NCI-H187 (cell line): ENCODE results near the gene TTC22.
"Not testable (repeated sequence)": the region's sequence is repeated elsewhere in the genome, so short reads cannot be mapped to it uniquely, and the experiment has no call there.

Experiments
- DNase-seq, 2 experiments: peaks; one replicate each; lab custom pipeline; 2025; lab: John Stamatoyannopoulos, UW

TTC22 gene

DNA sequence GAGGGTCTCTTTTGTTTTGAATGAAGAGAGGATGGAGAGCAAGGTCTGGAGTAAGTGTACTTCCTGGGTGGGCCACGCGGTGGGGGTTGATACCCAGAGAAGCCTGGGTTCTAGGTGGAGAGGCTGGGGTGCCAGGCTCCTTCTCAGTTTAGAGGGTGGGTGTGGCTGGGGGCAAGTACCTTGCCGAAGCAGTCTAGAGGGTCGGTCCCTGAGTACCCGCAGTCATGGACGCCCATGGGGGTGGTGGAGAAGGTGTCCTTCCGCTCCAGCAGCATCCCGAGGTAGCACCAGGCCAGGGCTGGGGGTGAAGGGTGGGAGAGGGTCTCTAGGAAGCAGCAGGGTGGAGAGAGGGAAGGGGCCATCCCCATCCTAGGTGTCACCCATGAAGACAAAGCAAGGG lies 14.3 kb downstream of the TTC22 start:
- no peak for DNase-seq

DNA sequence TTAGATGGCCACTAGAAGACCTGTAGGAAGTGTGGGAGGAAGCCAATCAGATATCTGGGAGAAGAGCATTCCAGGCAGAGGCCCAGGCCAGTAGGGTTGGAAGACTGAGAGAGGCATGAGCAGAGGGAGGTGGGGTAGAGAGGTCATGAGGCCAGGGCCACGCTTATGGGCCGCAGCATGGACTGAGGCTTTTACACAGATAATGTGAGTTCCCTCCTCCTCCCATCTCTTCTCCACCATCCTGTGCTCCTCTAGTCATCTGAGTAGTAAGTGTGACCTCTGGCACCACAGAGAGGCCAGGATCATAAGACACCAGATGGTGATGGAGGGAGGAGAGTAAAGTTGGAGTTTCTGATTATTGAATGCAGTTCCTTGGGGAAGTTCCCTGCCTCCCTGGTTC lies 17.1 kb downstream of the TTC22 start:
- no peak for DNase-seq

DNA sequence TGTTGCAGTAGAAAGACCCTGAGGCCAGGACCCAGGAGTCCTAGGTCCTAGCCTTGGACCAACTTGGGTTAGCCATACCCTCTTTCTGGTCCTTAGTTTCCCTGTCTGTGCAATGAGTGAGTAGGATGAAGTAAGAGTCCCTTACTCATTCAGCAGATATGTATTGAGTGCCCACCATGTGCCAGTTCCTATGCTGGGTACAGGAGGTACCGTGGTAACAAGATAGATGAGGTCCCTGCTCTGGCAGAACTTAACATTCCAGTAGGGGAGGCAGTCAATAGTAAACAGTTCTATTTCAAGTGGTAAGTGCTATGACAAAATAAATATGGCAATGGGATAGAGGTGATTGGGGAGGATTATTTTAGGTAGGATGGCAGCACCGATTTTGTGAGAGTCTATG lies 18.5 kb downstream of the TTC22 start:
- DNase-seq: no peak

DNA sequence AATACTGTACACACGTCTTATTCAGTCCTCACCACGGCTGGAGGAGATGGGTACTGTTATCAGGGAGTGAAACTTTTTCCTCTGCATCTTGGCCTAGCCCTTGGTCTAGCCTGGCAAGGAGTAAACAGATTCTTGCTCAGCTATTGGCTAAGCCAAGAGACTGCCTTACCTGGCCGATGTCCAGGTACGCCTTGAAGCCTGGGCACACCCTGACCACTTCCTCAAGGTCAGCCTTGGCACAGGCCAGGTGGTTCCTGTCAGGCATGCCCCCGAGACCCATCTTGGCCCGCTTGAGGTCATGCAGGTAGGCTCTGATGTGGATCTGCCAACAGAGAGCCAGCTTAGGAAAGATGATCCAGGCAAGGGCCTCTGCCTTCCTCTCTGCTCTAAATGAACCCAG lies 19.0 kb downstream of the TTC22 start:
- no peak for DNase-seq

DNA sequence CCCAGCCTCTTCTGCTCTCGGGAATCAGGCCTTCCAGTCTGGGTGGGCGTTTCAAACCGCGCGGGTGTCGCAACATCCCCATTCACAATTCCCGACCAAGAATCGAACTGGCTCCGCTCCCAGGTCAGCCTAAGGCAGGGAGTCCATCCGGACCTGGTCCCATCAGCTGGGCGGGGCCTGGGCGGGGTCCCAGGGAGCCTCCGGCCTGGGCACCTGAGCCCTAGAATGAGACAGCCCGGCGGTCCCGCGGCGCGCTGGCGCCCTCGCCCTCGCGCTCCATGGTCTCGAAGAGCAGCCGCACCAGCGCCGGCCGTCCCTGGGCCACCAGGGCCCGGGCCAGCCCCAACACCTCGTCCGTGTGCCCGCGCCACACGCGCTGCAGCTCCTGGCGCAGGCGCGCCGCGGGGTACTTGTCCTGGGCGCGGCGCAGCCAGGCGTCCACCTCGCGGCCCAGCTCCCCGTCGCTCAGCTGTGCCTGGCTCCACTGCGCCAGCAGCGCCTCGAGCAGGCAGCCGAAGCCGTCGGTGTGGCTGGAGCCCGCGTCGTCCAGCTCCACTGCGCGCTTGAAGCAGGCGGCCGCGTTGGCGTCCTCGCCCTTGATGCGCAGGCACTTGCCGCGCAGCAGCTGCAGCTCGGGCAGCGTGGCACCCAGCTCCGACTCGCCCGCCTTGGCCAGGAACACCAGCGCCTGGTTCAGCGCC lies 19.9 kb downstream of the TTC22 start:
- DNase-seq: no peak

- no peak for DNase-seq
Measured at GRCh38 chr1:54777431-54777830, 23.7 kb downstream of the TTC22 start.

DNA sequence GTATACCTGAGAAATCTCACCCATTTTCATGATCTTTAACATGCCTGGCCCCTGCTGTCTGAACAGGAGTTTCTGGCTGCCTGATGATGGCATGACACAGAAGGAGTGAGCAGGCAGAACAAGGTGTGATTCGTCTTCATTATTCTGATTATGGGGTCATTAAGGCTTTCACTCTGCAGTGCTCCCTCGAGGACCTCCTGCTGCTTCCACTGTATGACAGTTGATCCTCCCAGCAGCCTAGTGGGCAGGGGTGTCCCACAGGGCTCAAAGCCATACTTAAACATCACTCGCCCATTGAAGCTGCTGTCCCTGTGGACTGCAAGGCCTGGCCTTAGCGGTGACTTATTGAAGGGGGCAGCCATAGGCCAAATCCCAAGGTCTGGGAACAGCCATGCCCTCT lies 24.1 kb downstream of the TTC22 start:
- no peak for DNase-seq

DNA sequence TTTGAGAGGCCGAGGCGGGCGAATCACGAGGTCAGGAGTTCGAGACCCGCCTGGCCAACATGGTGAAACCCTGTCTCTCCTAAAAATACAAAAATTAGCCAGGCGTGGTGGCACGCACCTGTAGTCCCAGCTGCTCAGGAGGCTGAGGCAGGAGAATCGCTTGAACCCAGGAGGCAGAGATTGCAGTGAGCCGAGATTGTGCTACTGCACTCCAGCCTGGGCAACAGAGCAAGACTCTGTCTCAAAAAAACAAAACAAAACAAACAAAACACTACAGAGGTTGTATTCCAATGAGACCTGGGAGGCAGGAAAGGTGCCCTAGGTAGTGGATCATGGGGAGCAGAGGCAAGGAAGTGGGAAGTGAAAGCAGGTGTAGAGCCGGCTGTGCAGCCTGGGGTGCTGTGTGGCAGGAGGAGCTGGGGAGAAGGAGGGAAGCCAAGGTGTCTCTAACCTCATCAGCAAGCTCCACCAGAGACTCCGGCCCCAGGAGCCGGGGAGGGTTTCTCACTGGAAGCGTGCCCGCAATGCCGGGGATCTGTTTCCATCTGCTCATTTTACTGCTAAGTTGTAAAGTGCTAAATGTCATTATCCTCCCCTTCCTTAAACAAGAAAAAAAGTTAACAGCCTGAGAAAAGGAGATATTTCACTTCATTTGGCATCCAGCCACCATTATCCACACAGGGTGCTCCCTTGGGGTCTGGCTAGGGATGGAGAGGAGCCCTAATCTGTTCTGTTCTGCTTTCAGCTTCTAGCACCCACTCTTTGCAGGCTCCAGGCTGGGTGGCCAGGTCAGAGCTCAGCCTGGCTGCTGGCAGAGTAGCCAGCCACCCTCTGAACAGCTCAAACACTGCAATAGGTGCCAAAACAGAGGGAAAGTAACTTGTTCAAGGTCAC lies 25.0 kb downstream of the TTC22 start:
- not testable (repeated sequence) for DNase-seq

DNA sequence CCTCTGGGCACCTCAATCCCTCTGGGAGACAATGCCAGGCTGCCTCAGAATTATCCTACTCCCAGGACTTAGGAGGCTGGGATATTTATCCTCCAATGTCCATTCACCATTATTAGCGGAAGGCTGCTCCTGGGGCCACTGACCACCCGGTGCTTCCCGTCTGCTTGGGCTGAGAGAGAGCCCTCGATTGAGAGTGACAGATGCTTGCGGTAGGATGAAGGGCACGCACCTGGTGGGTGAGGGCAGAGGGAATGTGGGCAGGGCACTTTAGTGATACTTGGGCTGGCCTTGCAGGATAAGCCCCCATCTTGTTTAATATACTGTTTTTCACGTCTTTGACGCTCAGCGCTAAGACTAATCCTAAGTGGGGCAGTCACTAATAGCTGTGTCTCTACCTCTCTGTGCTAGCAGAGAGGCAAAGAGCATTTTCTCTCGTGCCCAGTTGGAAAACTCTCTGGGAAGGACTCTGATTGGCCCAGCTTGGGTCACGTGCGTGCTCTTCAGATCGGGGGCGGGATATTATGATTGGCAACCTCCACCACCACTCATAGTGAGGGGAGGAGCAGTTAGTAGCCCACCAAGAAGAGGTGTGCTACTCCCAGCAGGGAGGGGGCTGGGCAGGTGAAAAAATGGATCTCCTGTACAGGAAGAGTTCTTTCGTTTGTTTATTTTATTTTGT lies 26.2 kb downstream of the TTC22 start:
- DNase-seq: no peak

DNA sequence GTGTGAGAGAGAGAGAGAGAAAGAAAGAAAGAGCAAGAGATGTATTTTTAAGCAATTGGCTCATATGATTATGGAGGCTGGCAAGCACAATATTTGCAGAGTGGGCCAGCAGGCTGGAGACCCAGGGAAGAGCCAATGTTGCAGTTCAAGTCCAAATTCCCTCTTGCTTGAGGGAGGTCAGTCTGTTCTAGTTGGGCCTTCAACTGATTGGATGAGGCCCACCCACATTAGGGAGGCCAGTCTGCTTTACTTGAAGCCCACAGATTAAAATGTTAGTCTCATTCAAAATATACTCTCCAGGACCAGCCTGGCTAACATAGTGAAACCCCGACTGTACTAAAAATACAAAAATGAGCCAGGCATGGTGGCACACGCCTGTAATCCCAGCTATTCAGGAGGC lies 28.2 kb downstream of the TTC22 start:
- no peak for DNase-seq

DNA sequence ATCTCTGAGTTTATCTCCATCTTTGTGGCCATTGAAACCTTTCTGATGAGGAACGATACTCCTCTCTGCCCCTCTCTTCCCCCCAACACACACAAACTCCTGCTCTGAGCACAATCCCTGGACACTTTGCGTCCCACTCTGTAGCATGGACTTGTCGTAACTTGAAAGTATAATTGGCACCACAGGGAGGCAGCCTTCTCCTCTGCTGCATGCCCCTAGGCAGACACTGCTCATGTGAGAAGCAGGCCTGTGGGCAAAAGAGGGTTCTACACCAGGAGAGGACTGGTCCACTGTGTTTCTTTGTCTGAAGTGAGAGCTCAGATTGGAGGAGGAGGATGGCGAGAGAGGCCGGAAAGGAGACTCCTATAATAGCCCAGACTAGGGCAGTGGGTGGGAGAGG lies 33.0 kb downstream of the TTC22 start:
- DNase-seq: no peak

DNA sequence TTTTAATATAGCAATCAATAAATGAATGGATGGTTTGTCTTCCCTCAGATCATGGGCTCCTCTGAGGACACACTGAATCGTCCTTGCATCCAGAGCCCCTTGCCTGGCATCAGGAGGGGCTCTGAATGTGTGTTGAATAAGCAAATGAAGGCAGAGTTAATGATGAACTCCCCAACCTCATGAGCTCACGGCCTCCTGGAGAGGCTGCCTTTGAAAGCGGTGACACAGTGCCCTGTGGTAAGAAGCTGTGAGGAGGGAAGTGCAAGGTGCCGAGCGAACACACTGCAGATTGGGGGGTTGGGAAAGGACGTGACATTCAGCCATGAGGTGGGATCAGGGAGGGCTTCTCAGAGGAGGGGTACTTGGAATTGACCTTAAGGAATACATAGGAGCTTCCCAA lies 33.6 kb downstream of the TTC22 start:
- DNase-seq: no peak

- no peak for DNase-seq
Measured at GRCh38 chr1:54766726-54767125, 34.4 kb downstream of the TTC22 start.

DNA sequence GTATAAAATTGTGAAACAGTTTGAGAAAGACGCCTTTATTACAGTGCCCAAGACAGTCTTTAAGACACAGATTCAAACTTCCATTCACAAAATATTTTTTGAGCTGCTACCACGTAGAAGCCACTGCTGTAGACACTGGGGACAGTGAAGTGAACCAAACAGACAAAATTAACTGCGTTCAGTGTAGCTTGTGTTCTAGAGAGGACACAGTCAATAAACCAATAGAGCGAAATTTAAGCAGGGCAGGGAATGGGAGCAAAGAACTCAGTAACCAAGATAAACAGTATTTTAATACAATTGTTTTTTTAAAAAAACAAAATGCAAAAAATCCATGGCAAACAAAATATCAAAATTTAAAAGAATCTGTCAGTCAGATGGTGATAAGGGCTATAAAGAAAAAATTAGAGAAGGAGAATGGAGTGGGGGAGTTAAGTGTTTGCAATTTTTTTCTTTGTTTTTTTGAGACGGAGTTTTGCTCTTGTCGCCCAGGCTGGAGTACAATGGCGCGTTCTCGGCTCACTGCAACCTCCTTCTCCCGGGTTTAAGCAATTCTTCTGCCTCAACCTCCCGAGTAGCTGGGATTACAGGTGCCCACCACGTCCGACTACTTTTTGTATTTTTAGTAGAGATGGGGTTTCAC lies 36.1 kb downstream of the TTC22 start:
- no peak for DNase-seq

- peak; percentile 86 to 100 for DNase-seq
Measured at GRCh38 chr1:54764133-54764921, 36.8 kb downstream of the TTC22 start, which contains the start of gene PARS2. PARS2 (minus strand) TSS chr1:54764523; CDS start chr1:54759161, 5,362 bp downstream.

GRCh38 chr1:54763816-54764132 lies 37.3 kb downstream of the TTC22 start:
- no peak for DNase-seq

DNA sequence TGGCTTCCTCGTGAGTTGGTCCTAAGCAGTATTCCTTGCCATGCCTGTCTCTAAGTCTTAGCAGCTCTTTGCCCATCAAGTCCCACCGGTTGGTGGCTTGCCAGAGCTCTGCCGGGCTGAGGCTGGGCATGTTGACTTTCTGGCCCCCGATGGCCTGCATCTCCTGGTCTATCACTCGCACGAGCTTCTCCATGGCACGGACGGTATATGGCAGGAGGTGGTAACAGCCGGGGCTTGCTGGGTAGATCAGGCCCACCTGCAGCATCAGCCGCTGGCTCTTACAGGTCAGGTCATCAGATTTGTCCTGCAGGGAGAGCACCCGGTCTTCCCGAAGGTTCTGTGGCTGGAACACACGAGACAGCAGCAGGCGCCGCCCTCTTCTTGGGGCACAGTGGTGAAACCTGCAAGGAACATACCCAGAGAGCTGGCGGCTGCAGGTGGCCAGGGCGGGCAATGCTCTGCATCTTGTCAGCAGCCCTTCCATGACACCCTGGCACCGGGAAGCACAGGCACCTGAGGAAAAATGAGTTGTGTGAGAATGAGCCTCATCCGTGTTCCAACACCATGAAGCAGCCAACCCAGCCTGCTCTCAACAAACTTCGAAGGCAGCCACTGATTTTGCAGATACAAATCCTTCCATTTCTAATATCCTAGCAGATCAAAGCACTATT lies 42.3 kb downstream of the TTC22 start:
- no peak for DNase-seq

- DNase-seq: no peak
Measured at GRCh38 chr1:54757833-54758232, 43.3 kb downstream of the TTC22 start.

DNA sequence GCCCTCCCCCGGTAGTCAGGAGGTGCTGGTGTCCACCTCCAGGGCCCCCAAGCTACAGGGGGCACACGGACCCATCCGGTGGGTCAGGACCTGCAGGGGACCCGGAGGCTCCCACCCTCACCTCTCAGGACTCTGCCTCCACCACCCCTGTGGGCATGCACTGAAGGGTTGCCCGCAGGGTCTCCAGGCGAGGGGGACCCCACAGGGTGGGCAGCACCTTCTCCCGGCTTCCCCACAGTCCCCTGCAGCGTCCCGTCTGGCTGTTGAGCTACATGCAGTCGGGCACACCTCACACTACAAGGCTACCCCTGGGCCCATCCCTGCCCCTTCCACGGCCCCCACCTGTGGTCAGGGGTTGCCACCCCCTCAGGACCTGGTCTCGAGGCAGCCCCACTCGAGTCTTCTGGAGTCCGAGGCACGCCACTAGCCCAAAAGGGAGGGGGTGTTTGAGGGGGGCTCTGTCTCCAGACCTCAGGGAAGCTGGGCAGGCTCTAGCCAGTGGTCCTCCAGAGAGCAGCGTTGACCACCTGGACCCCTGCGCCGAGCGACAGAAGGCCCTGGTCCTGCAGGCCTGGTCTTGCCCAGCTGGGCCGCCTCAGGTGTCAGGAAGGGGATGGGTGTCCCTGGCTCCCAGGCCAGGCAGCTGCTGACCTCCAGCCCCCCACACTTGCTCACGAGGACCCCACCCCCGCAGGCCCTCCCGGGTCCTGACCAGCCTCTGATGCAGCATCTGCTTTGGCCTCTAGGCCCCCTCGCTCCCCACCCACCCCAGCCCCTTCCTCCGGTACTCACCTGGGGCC lies 46.4 kb downstream of the TTC22 start:
- no peak for DNase-seq

GRCh38 chr1:54754045-54754444 lies 47.1 kb downstream of the TTC22 start:
- DNase-seq: no peak
